HUDEP-2 (cell line): ENCODE data around the gene SEC24C.
"Not testable (repeated sequence)": the region's sequence is repeated elsewhere in the genome, so short reads cannot be mapped to it uniquely, and the experiment has no call there.

Source experiments
- DNase-seq, 76 experiments: peaks; one replicate each; lab custom pipeline; 2025; ENCODE audit not compliant: unreplicated experiment in 76 of 76; lab: John Stamatoyannopoulos, UW

SEC24C gene

DNA sequence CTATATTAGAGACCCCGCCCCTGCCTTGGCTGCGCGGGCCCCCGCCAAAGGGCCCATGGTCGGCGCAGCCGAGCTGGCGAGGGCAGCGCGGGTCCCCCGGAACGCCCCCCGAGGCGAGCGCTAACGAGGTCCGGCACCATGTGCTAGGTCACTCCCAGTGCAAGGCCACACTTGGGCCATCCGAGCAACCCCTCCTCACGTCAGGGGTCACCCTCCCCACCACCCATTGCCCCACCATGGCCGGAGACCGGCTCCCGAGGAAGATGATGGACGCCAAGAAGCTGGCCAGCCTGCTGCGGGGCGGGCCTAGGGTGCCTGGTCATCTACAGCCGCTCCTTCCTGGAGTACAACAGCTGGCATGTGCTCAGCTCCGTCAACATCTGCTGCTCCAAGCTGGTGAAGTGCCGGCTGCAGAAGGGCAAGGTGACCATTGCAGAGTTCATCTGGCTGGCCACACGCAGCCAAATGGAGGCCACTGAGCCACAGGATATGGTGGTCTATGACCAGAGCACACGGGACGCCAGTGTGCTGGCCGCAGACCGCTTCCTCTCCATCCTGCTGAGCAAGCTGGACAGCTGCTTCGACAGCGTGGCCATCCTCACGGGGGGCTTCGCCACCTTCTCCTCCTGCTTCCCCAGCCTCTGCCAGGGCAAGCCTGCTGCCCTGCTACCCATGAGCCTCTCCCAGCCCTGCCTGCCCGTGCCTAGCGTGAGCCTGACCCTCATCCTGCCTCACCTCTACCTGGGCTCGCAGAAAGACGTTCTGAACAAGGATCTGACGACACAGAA, 12.4 kb upstream of the SEC24C start:
- DNase-seq, result no peak

DNA sequence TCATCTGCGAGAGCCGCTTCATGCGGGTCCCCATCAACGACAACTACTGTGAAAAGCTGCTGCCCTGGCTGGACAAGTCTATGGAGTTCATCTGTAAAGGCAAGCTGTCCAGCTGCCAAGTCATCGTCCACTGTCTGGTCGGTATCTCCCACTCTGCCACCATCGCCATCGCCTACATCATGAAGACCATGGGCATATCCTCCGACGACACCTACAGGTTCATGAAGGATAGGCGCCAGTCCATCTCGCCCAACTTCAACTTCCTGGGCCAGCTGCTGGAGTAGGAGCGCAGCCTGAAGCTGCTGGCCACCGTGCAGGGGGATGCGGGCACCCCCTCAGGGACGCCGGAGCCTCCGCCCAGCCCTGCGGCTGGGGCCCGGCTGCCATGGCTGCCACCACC, 11.7 kb upstream of the SEC24C start:
- DNase-seq, result no peak

GRCh38 chr10:73732931-73733623, 11.1 kb upstream of the SEC24C start:
- no peak for DNase-seq

GRCh38 chr10:73734028-73734720, 10.0 kb upstream of the SEC24C start:
- no peak for DNase-seq

DNA sequence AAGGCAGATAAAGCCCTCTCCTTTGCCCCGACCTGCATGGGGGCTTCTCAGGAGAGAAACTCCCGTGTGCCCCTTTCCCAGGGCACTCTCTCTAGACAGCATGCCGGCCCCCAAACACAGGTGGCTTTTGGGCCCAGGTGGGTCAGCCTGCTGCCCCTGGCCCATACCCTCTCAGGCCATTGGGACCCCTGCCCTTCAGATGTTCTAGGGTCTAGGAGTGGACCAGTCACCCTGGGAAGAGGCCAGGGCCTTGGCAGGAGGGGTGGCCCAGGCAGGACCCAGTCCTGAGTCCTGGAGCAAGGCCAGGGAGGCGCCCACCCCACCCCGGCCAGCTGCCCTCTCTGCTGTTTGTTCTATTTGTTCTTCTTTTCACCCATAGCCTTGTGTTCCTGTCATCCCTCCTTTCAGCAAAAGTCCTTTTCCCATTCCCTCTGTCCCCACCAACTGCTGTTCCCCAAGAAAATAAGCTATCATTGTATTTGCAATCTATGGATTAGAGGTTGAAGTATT, 9.3 kb upstream of the SEC24C start:
- DNase-seq, result no peak

DNA sequence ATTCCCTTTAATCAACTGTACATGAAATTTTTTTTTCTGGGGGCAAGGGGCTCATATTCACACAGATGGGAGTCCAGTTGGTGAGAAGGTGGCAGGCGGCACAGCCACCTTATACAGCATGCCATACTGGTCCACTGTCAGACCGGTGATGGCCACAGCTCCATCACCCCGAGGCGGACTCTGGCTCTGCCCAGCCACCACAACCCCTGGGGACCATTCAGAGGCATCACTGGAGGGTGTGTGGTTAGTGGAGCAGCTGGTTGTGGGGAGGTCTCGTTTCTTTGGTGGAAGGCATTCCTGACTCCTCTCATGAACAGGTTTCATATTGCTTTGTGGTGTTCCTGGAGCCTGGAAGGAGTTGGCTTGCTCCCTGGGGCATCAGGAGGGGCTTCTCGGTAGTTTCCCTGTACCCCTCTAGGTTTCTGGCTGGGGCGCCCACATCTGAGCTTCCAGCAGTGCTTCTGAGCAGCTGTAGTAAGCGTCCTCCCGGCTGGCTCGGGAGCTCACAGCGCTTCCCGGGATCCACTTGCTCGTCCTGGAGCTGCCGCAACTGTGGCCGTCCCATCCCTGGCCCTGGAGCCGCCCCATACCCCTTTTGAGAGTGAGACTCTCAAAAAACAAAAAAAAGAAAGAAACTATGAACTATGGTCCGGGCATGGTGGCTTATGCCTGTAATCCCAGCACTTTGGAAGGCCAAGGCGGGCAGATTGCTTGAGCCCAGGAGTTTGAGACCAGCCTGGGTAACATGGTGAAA, 3.5 kb upstream of the SEC24C start:
- not testable (repeated sequence) for DNase-seq

DNA sequence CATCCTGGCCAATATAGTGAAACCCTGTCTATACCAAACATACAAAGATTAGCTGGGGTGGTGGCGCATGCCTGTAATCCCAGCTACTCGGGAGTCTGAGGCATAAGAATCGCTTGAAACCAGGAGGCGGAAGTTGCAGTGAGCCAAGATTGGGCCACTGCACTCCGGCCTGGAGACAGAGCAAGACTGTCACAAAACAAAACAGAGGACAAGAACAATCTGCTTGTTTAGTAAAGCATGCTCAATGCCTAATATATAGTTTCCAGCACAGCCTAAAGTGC, 1.8 kb upstream of the SEC24C start:
- peak in 1 of 76 experiments; percentile 3 for DNase-seq

DNA sequence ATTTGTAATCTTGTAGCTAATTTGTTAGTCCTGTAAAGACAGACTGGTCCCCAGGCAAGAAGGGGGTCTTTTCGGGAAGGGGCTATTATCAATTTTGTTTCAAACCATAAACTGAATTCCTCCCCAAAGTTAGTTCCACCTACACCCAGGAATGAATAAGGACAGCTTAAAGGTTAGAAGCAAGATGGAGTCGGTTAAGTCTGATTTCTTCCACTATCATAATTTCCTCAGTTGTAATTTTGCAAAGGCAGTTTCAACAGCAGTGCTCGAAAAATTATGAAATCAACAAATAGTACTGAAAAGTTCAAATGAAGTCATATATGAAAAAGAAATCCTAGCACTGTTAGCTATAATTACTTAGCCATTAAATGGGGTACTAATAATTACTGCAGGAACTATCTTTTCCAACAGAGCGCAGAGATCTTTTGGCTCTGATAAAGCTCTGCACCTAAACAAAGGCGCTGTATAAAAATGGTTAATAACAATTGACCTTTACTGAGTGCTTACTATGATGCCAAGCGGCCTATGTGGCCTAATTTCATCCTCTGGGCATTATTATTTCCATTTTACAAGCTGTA, 756 bp upstream of the SEC24C start:
- no peak for DNase-seq

DNA sequence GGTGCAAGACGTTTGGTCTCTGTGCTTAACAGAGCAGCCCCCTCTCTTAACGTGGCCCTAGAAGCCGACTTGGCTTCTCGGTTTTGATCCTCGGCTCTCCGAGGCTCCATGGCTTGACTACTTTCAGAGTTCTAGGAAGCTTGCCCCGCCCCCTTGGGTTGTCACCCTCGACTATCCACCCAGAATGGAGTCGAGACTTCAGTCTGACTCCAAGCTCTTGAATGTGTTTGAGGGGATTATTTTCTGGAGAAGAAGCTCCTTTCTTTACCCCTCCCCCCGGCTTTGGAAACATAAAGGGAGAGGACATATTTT, 448 bp downstream of the SEC24C start:
- DNase-seq, result peak in 47 of 76 experiments; percentile 2 to 55 (median 30)

DNA sequence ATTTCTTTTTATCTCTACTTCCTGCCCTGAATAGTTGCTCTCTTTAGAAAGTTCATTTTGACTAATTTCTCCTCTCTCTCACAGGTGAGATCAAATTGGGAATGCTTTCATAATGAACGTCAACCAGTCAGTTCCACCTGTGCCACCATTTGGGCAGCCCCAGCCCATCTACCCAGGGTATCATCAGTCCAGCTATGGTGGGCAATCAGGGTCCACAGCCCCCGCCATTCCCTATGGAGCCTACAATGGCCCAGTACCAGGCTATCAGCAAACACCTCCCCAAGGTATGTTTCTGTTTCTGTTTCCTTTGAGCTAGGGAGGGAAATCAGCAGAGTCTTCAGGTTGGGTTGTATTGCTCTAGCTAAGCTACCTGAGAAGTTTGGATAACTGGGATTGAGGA, 2.5 kb downstream of the SEC24C start:
- DNase-seq, result no peak

- no peak for DNase-seq
Measured at GRCh38 chr10:73750819-73751218, 6.6 kb downstream of the SEC24C start.

GRCh38 chr10:73756183-73756582, 12.0 kb downstream of the SEC24C start:
- peak in 1 of 76 experiments; percentile 28 for DNase-seq

DNA sequence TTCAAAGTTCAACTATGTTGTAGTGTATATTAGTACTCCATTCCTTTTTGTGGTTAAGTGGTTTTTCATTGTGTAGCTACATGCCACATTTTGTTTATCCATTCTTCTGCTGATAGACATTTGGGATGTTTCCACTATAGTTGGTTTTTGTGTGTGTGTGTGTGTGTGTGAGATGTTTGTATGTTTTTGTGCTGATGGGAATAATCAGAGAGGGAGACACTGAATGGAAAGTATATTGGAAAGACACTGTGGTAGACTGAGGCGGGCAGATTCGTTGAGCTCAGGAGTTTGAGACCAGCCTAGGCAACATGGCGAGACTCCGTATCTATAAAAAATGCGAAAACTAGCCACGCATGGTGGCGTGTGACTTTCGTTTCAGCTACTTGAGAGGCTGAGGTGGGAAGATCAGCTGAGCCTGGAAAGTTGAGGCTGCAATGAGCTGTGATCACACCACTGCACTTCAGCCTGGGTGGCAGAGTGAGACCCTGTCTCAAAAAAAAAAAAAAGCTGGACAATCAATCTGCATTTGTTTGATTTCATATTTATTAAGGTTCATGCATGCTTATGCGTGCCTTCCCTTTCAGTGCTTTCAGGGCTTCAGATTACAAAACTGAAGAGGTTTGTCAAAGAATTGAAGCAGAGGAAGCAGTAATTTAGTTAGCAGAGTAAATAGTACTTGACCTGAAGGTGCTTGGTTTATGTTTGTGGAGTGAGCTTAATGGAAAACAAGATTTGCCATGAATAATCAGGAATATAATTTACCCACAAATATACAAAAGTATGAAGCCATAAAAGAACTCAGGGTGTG, 14.7 kb downstream of the SEC24C start:
- no peak for DNase-seq

- DNase-seq, result no peak
Measured at GRCh38 chr10:73759512-73760115, 15.4 kb downstream of the SEC24C start.

DNA sequence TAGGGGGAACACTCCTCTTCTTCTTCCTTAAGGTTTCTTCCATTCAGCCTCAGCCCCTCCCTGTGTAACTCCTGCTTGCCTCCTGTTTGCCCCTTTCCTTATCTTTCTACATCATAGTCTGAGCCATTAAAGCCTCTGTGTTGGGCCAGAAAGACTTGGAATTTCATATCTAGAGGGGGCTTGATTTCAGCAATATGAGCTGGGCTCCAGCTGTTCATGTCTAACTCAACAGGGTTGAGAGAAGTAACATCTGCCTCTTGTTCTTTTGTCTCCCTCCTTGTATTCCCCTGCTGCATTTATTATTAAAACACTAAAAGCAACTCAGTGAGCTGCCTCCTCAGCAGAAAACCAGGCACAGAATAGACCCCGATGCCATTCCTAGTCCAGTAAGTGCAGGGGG, 17.6 kb downstream of the SEC24C start:
- no peak for DNase-seq

DNA sequence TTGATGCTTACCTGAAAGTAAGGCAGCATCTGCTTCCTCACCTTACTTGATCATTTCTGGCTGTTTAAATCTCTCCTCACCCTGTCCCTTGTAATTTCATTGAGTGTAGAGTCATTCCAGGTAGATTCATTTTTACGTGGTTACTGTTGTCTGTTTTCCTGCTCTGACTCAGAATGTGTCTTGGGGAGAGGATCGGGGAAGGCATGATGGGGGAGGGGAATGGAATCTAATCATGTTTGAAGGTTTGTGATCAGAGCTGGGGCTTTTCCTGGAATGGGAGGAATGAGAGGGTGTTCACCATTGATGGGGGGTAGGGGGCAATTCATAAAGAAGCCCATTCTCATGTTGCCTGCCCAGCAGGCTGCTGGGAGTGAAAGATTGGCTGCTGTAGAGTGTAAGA, 18.7 kb downstream of the SEC24C start:
- no peak for DNase-seq

- DNase-seq, result no peak
Measured at GRCh38 chr10:73763343-73763742, 19.2 kb downstream of the SEC24C start.

DNA sequence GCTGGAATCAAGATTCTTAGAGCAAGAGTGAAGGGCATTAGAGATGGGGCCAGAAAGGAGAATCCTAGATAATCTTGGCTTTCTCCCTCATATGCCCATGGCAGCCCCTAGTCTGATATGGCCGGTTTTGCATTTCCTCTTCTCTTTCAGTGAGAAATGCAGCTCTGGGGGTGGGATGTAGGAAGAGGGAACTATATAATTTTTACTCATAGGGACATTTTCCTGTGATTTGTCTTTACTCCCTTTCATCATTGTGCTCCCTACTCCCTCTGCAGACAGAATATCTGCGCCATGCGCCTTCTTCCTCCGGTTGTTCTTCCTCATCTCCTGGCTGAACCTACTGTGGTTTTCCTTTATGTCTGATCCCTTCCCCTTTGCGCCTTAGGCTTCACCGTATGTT, 20.9 kb downstream of the SEC24C start:
- DNase-seq, result no peak

GRCh38 chr10:73768881-73769280, 24.7 kb downstream of the SEC24C start:
- DNase-seq, result no peak

GRCh38 chr10:73769396-73769795, 25.2 kb downstream of the SEC24C start:
- no peak for DNase-seq
